Measurements from ENCODE around the gene DRAP1. TPM values are rescaled to one million over a fixed set of nuclear protein-coding genes. Genes with fewer than 3 reads are reported as not detected.

Gene DRAP1, protein sequence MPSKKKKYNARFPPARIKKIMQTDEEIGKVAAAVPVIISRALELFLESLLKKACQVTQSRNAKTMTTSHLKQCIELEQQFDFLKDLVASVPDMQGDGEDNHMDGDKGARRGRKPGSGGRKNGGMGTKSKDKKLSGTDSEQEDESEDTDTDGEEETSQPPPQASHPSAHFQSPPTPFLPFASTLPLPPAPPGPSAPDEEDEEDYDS
- 10 to 100 TPM; 78.2 to 78.7 TPM for total RNA-seq
- polyA plus RNA-seq, result 100 to 1,000 TPM in 1 of 2 donors, 10 to 100 TPM in 1; 90.4 to 102 TPM

DNA sequence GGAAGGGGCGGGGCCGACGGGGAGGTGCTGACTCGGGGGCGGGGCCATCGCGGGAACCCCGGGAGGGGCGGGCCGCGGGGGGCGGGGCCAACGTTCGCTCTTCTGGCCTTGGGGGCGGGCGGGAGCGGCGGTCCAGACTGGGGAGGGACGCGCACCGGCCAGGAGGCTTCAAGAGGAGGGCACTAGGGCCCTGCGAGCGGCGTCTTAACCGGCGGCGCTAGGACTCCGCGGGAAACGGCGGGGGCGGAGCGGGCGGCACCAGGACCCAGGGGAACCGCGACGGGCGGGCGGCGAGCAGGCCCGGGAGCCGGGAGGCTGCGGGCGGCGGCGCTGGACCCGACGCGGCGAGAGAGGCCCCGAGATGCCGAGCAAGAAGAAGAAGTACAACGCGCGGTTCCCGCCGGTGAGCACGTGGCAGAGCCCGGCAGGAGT is at the start of gene DRAP1:
DRAP1 (plus strand) TSS at position 286 of the 432 bp plus-strand sequence; CDS start at position 362, 76 bp downstream.
- peak within 1 kb of the TSS; percentile 89 to 95 (median 92) for H3K4me3 Mint-ChIP-seq
- CTCF ChIA-PET (ENCODE audit: partially characterized antibody), result interaction anchor here (0.6 to 2.5 kb wide), 6 partner anchors 18 to 59 kb away, joined by 3 to 25 read pairs (median 8); partner anchors contain the start of genes CCDC85B, FIBP and MUS81
- peaks cover 52% of the 10 kb centered on the region for H3K4me1 ChIP-seq (ENCODE audit: insufficient read depth, low read length)
- H3K9me3 ChIP-seq (ENCODE audit: control insufficient read depth in 1 of 2, low read length in 2 of 2), result no peaks in the 10 kb centered on the region
- H3K9me3 Mint-ChIP-seq, result peaks cover 0 to 4% (median 0%) of the 10 kb centered on the region in 8 donors
- DNase-seq, result peak; percentile 97 to 99 (median 98)
- H3K27ac Mint-ChIP-seq, result peak within 1 kb of the TSS; percentile 89 to 95 (median 93)
- H3K4me1 Mint-ChIP-seq, result peaks cover 15 to 63% (median 39%) of the 10 kb centered on the region in 4 donors
- intact Hi-C loops (cut with micrococcal nuclease), result loop anchor here (1.0 kb wide), 8 partner anchors 9 to 207 kb away; partner anchors contain the start of genes CCDC85B, CFL1, FOSL1 and KAT5
- no peaks in the 10 kb centered on the region for H3K27me3 Mint-ChIP-seq
- H3K4me3 ChIP-seq (ENCODE audit: low read length in 2 of 2), result peak within 1 kb of the TSS; percentile 76 to 89
- peaks cover 15 to 32% of the 10 kb centered on the region in 2 donors for H3K36me3 Mint-ChIP-seq
- H3K27me3 ChIP-seq (ENCODE audit: insufficient read depth, low read length), result no peaks in the 10 kb centered on the region
- POLR2A ChIA-PET (ENCODE audit: partially characterized antibody), result interaction anchor here (0.7 to 14.1 kb wide), 21 partner anchors 10 to 657 kb away, joined by 3 to 320 read pairs (median 5); partner anchors contain the start of genes BANF1, CCDC85B, CFL1 and EIF1AD
- H3K27ac ChIP-seq (ENCODE audit: low read depth, low read length), result peak within 1 kb of the TSS; percentile 86
- H3K36me3 ChIP-seq (ENCODE audit: insufficient read depth, low read length), result peaks cover 12% of the 10 kb centered on the region

DNA sequence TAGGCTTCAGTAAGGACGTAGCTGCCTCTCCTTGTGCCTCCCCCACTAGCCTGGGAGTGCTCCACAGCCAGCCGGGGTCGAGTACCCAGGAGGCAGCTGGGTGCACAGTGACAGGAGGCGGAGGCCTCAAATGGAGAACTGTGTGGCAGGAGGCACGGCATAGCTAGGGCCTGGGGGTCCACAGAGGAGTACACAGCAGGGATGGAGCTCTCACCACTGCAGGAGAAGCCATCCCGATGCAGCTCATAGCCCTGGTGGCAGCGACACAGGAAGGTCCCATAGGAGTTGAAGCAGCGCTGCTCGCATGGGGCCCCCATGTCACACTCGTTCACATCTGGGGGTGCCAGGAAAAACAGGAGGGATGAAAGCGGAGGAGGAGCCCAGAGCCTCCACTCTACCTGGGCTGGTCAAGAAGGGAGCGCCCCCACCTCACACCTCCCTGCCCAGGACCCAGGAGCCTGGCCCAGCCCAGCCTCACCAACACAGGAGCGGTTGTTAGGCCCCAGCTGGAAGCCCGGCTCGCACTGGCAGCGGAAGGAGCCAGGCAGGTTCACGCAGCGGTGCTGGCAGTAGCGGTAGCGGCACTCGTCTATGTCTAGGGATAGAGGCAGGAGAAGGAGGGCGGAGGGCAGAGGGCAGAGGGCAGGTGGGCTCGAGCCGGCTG is 49.5 kb upstream of the DRAP1 start:
- no peak overlapping the region for H3K27ac Mint-ChIP-seq
- ChIA-PET CTCF (ENCODE audit: partially characterized antibody) (interaction anchor here (0.8 to 2.4 kb wide), 5 partner anchors 9 to 19 kb away, joined by 3 to 20 read pairs (median 13); partner anchors contain the start of genes FIBP and MUS81), POLR2A (ENCODE audit: partially characterized antibody) (interaction anchor here (0.9 to 11.3 kb wide), 7 partner anchors 9 to 255 kb away, joined by 3 to 222 read pairs (median 4); partner anchors contain the start of genes CCDC85B, CFL1, FIBP and MUS81)
- H3K4me1 Mint-ChIP-seq, result peaks cover 7 to 41% (median 23%) of the 10 kb centered on the region in 4 donors
- DNase-seq, result no peak
- Histone ChIP-seq H3K36me3 (ENCODE audit: insufficient read depth, low read length) (peaks cover 14% of the 10 kb centered on the region), H3K4me1 (ENCODE audit: insufficient read depth, low read length) (peaks cover 20% of the 10 kb centered on the region), H3K4me3 (ENCODE audit: low read length in 2 of 2) (no peak overlapping the region), H3K27ac (ENCODE audit: low read depth, low read length) (no peak overlapping the region), H3K27me3 (ENCODE audit: insufficient read depth, low read length) (no peaks in the 10 kb centered on the region), H3K9me3 (ENCODE audit: control insufficient read depth in 1 of 2, low read length in 2 of 2) (no peaks in the 10 kb centered on the region)
- H3K36me3 Mint-ChIP-seq, result peaks cover 8 to 19% of the 10 kb centered on the region in 2 donors
- intact Hi-C loops (cut with micrococcal nuclease), result no loop called here
- H3K27me3 Mint-ChIP-seq, result no peaks in the 10 kb centered on the region
- H3K4me3 Mint-ChIP-seq, result peak overlapping the region in 1 of 8 donors; percentile 9
- H3K9me3 Mint-ChIP-seq, result no peaks in the 10 kb centered on the region

DNA sequence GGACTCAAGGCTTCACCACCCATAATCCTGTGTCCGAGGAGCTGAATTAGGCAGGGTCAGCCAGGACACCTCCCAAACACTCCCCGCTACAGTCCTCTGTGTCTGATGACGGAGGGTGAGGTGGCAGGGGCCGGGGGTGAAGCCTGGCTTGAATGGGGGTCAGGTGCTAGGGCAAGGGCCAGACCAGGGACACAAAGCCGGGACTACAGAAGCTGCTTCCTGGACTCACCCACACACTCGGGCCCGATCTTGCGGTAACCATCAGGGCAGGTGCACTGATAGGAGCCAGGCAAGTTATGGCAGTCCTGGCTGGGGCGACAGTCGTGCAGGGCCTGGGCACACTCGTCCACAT is 48.9 kb upstream of the DRAP1 start:
- Histone ChIP-seq H3K9me3 (ENCODE audit: control insufficient read depth in 1 of 2, low read length in 2 of 2) (no peaks in the 10 kb centered on the region), H3K4me1 (ENCODE audit: insufficient read depth, low read length) (peaks cover 20% of the 10 kb centered on the region), H3K4me3 (ENCODE audit: low read length in 2 of 2) (no peak overlapping the region), H3K36me3 (ENCODE audit: insufficient read depth, low read length) (peaks cover 9% of the 10 kb centered on the region), H3K27ac (ENCODE audit: low read depth, low read length) (no peak overlapping the region), H3K27me3 (ENCODE audit: insufficient read depth, low read length) (no peaks in the 10 kb centered on the region)
- Mint-ChIP-seq H3K36me3 (peaks cover 4 to 15% of the 10 kb centered on the region in 2 donors), H3K27ac (peak overlapping the region in 2 of 7 donors; percentile 38 to 82), H3K4me1 (peaks cover 7 to 41% (median 23%) of the 10 kb centered on the region in 4 donors), H3K9me3 (no peaks in the 10 kb centered on the region), H3K27me3 (no peaks in the 10 kb centered on the region), H3K4me3 (peak overlapping the region in 1 of 8 donors; percentile 57)
- POLR2A ChIA-PET (ENCODE audit: partially characterized antibody), result interaction anchor here (1.5 to 11.3 kb wide), 4 partner anchors 8 to 20 kb away, joined by 4 to 222 read pairs (median 7); partner anchors contain the start of genes CCDC85B, CFL1 and MUS81
- intact Hi-C loops (cut with micrococcal nuclease), result no loop called here
- no peak for DNase-seq
- CTCF ChIA-PET (ENCODE audit: partially characterized antibody), result interaction anchor here (1.1 to 2.4 kb wide), 4 partner anchors 15 to 118 kb away, joined by 3 to 20 read pairs (median 5); partner anchors contain the start of gene FIBP

DNA sequence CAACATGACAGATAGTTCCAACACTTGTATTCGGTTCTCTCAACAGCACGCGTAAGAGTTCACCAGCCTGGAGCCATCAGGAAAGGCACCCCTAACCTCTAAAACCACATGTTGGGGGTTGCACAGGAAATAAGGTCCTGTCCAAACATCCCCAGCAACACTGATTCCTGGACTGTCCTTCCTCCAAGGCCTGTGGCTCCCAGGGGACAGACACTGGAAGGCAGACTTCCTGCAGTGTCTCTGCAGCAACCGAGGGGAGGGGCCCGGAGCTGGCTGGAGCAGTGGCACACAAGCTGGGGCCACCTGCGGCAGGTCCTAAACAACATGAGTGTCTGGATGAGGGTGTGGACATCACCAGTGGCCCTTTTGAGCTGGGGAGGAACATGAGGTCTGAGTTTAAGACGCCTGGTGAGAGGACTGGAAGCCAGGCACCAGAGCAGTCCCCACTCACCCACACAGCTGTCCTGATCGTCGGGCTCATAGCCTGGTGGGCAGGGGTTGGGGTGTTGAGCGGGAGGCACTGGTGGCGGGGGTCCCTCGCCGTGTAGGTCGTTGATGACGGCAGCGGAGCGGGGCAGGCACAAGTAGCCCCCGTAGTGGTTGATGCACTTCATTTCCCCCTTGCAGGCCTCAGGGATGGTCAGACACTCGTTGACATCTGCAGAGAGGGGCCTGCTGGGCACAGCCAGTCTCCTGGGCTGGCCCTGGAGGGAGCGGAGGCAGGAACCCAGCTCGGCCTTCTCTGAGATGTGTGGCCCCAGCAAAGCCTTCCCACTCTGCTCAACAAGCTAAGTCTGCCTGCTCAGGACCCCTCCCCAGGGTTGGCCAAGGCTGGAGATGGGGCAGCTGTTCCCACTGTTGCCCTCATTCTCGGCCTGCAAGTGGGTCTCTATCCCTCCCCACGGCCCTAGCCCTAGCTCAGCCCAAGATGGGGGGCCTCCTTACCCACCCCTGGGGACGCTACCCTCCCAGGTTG is 48.2 kb upstream of the DRAP1 start:
- Histone ChIP-seq H3K27me3 (ENCODE audit: insufficient read depth, low read length) (no peaks in the 10 kb centered on the region), H3K27ac (ENCODE audit: low read depth, low read length) (no peak overlapping the region), H3K4me1 (ENCODE audit: insufficient read depth, low read length) (peaks cover 20% of the 10 kb centered on the region), H3K9me3 (ENCODE audit: control insufficient read depth in 1 of 2, low read length in 2 of 2) (no peaks in the 10 kb centered on the region), H3K36me3 (ENCODE audit: insufficient read depth, low read length) (peaks cover 2% of the 10 kb centered on the region), H3K4me3 (ENCODE audit: low read length in 2 of 2) (no peak overlapping the region)
- Mint-ChIP-seq H3K4me3 (peak overlapping the region in 5 of 8 donors; percentile 8 to 61 (median 40)), H3K4me1 (peaks cover 7 to 41% (median 23%) of the 10 kb centered on the region in 4 donors), H3K27me3 (no peaks in the 10 kb centered on the region), H3K9me3 (no peaks in the 10 kb centered on the region), H3K27ac (peak overlapping the region in 3 of 7 donors; percentile 29 to 82 (median 38)), H3K36me3 (peaks cover 3 to 9% of the 10 kb centered on the region in 2 donors)
- ChIA-PET POLR2A (ENCODE audit: partially characterized antibody) (interaction anchor here (0.5 to 11.3 kb wide), 12 partner anchors 8 to 131 kb away, joined by 3 to 222 read pairs (median 3); partner anchors contain the start of genes BANF1, CCDC85B, CFL1 and CTSW), CTCF (ENCODE audit: partially characterized antibody) (interaction anchor here (0.7 to 2.4 kb wide), 7 partner anchors 11 to 174 kb away, joined by 3 to 29 read pairs (median 4); partner anchors contain the start of genes CCDC85B, FIBP and MUS81)
- intact Hi-C loops (cut with micrococcal nuclease), result no loop called here
- no peak for DNase-seq

DNA sequence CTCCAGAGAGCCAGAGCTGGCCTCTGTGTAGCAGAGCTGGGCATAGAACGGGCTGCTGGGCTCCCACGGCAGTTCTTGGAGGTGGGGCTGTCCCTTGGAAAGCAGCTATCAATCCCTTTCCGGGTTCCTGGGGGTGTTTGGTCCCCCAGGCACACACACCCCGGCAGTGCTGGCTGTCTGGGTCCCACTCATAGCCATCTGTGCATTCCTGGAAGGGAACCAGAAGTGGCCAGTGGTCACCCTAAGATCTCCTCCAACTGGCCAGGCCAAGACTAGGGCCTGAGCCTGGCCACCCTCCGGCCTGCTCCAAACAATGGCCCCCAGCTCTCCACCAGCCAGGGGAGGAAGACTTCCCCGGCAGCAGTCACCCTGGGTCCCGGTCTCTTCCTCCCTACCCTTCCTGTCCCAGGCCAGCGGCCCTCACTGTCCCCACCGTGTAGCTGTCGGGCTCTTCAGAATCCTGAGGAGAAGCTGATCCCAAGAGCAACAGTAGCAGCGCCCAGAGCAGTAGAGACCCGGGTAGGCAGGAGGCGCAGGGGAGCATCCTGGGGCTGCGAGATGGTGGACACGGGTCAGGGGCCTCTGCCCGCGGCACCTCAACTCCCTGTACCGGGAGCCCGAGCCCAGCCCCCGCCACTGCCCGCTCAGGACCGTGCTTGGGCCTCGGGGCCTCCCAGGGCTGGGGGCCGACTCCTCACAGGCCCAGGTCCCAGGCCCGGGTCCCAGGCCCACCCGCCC is 47.2 kb upstream of the DRAP1 start:
- Histone ChIP-seq H3K27me3 (ENCODE audit: insufficient read depth, low read length) (no peaks in the 10 kb centered on the region), H3K4me1 (ENCODE audit: insufficient read depth, low read length) (peaks cover 20% of the 10 kb centered on the region), H3K27ac (ENCODE audit: low read depth, low read length) (no peak overlapping the region), H3K36me3 (ENCODE audit: insufficient read depth, low read length) (no peaks in the 10 kb centered on the region), H3K4me3 (ENCODE audit: low read length in 2 of 2) (no peak overlapping the region), H3K9me3 (ENCODE audit: control insufficient read depth in 1 of 2, low read length in 2 of 2) (no peaks in the 10 kb centered on the region)
- CTCF ChIA-PET (ENCODE audit: partially characterized antibody), result interaction anchor here (0.9 to 2.4 kb wide), 5 partner anchors 12 to 173 kb away, joined by 4 to 29 read pairs (median 5); partner anchors contain the start of genes CCDC85B, FIBP and MUS81
- intact Hi-C loops (cut with micrococcal nuclease), result loop anchor here (2.0 kb wide), 2 partner anchors 13 to 17 kb away; partner anchors contain the start of genes CFL1 and FIBP
- Mint-ChIP-seq H3K27ac (peak overlapping the region in 1 of 7 donors; percentile 10), H3K9me3 (no peaks in the 10 kb centered on the region), H3K4me1 (peaks cover 7 to 41% (median 21%) of the 10 kb centered on the region in 4 donors), H3K36me3 (peaks cover 3 to 4% of the 10 kb centered on the region in 2 donors), H3K27me3 (no peaks in the 10 kb centered on the region), H3K4me3 (peak overlapping the region; percentile 16 to 67 (median 38))
- POLR2A ChIA-PET (ENCODE audit: partially characterized antibody), result interaction anchor here (0.9 to 11.3 kb wide), 9 partner anchors 8 to 130 kb away, joined by 3 to 222 read pairs (median 3); partner anchors contain the start of genes BANF1, CCDC85B, CFL1 and CTSW
- peak in 1 of 5 donors; percentile 6 for DNase-seq
